NCI-H524 treated with DMSO at 0.1 percent for 48 hours (cell line): Measurements from ENCODE around the gene RAB14.
"Not testable (repeated sequence)": the region's sequence is repeated elsewhere in the genome, so short reads cannot be mapped to it uniquely, and the experiment has no call there.

Experiments
- DNase-seq: peaks from one replicate; lab custom pipeline; 2025; lab: John Stamatoyannopoulos, UW

RAB14 gene

GRCh38 chr9:121191235-121191634 lies 10.4 kb downstream of the RAB14 start:
- DNase-seq, result no peak

GRCh38 chr9:121189660-121190059 lies 12.0 kb downstream of the RAB14 start:
- DNase-seq, result no peak

- DNase-seq, result no peak
Observed at GRCh38 chr9:121189006-121189405, 12.7 kb downstream of the RAB14 start.

GRCh38 chr9:121187636-121188305 lies 13.9 kb downstream of the RAB14 start:
- DNase-seq, result no peak

GRCh38 chr9:121185774-121186403 lies 15.8 kb downstream of the RAB14 start:
- no peak for DNase-seq

- no peak for DNase-seq
Observed at GRCh38 chr9:121185178-121185745, 16.4 kb downstream of the RAB14 start.

- DNase-seq, result no peak
Observed at GRCh38 chr9:121184463-121184862, 17.2 kb downstream of the RAB14 start.

GRCh38 chr9:121183666-121184423 lies 17.8 kb downstream of the RAB14 start:
- no peak for DNase-seq

GRCh38 chr9:121182989-121183388 lies 18.7 kb downstream of the RAB14 start:
- no peak for DNase-seq

GRCh38 chr9:121182101-121182836 lies 19.4 kb downstream of the RAB14 start:
- DNase-seq, result no peak

GRCh38 chr9:121179930-121180681 lies 21.6 kb downstream of the RAB14 start:
- no peak for DNase-seq

- DNase-seq, result not testable (repeated sequence)
Observed at GRCh38 chr9:121179373-121179721, 22.3 kb downstream of the RAB14 start.

- DNase-seq, result no peak
Observed at GRCh38 chr9:121178676-121179372, 22.8 kb downstream of the RAB14 start.

- DNase-seq, result no peak
Observed at GRCh38 chr9:121173501-121173900, 28.2 kb downstream of the RAB14 start.

- DNase-seq, result no peak
Observed at GRCh38 chr9:121172726-121173487, 28.8 kb downstream of the RAB14 start.

GRCh38 chr9:121171236-121171635 lies 30.4 kb downstream of the RAB14 start:
- peak; percentile 62 for DNase-seq

GRCh38 chr9:121169094-121169601 lies 32.5 kb downstream of the RAB14 start:
- no peak for DNase-seq

- DNase-seq, result no peak
Observed at GRCh38 chr9:121168052-121168451, 33.6 kb downstream of the RAB14 start.

GRCh38 chr9:121160025-121160424 lies 41.6 kb downstream of the RAB14 start:
- no peak for DNase-seq

- no peak for DNase-seq
Observed at GRCh38 chr9:121157939-121158338, 43.7 kb downstream of the RAB14 start.
